Measurements from ENCODE around the gene CPZ. TPM values are rescaled to one million over a fixed set of nuclear protein-coding genes. Genes with fewer than 3 reads are reported as not detected.
A peak's percentile ranks its signal among the peaks of the same experiment; 100 is the strongest.

The CPZ gene
- total RNA-seq, 1 experiment from 2014 or later, result 37.3 TPM

GRCh38 chr4:8580321-8581093 is 12.1 kb upstream of the CPZ start, which contains the start of gene GPR78:
Gene GPR78 (plus strand): TSS chr4:8580392. CDS start chr4:8580983, 591 bp downstream.
- H3K27ac Mint-ChIP-seq, result peak within 1 kb of the TSS in 1 of 3 experiments; percentile 55; a peak in 1 of 7 replicates

More at GRCh38 chr4:8580321-8581093, 12.1 kb upstream of the CPZ start, which contains the start of gene GPR78:
- H3K27me3 Mint-ChIP-seq (ENCODE audit: low read depth), result peaks cover 41% of the 10 kb centered on the region
- peaks cover 43 to 47% of the 10 kb centered on the region in 2 experiments for H3K4me1 Mint-ChIP-seq
- Histone ChIP-seq H3K4me1 (ENCODE audit: insufficient read depth, low read length) (no peaks in the 10 kb centered on the region), H4K5ac (ENCODE audit: insufficient read length, low read depth, low read length) (no peak within 1 kb of the TSS), H3K9ac (ENCODE audit: extremely low read depth, insufficient read length, low read length) (no peak within 1 kb of the TSS), H3T11ph (ENCODE audit: low read length) (no peak within 1 kb of the TSS), H3K23me2 (ENCODE audit: insufficient read length, low read depth, low read length, poor library complexity, severe bottlenecking) (peaks cover 9% of the 10 kb centered on the region), H3K4me2 (ENCODE audit: insufficient read depth, insufficient read length, low read length) (peak within 1 kb of the TSS; percentile 65), H2BK20ac (ENCODE audit: low read depth, low read length, poor library complexity, severe bottlenecking) (no peak within 1 kb of the TSS), H2AFZ (ENCODE audit: low read length) (no peak within 1 kb of the TSS), H4K8ac (replicated peaks; ENCODE audit: insufficient read length, low read depth, low read length) (no peak within 1 kb of the TSS), H3K14ac (ENCODE audit: insufficient read depth, low read length) (no peak within 1 kb of the TSS), H2BK12ac (ENCODE audit: insufficient read length, low read depth, low read length) (no peak within 1 kb of the TSS), H4K91ac (ENCODE audit: insufficient read length, low read depth, low read length) (no peak within 1 kb of the TSS), H3K9me3 (ENCODE audit: control insufficient read depth, low read depth, low read length) (no peaks in the 10 kb centered on the region), H4K20me1 (ENCODE audit: control insufficient read depth, insufficient read depth, insufficient read length) (no peaks in the 10 kb centered on the region), H3K79me2 (ENCODE audit: insufficient read depth, low read length) (no peaks in the 10 kb centered on the region), H3K27ac (ENCODE audit: insufficient read length, low read depth, low read length) (no peak within 1 kb of the TSS), H3K79me1 (ENCODE audit: insufficient read depth, low read depth, low read length, poor library complexity, severe bottlenecking) (no peaks in the 10 kb centered on the region), H3K56ac (ENCODE audit: insufficient read length, low read depth, low read length) (no peak within 1 kb of the TSS), H2BK15ac (ENCODE audit: low read depth, low read length) (no peak within 1 kb of the TSS), H2BK5ac (ENCODE audit: insufficient read length, low read length) (no peak within 1 kb of the TSS), H3K4ac (ENCODE audit: low read depth, low read length) (no peak within 1 kb of the TSS), H3K23ac (ENCODE audit: insufficient read length, low read depth, low read length) (no peak within 1 kb of the TSS), H2BK120ac (ENCODE audit: low read depth, low read length, poor library complexity, severe bottlenecking) (no peak within 1 kb of the TSS), H2AK5ac (ENCODE audit: insufficient read length, low read length) (no peak within 1 kb of the TSS), H3K18ac (ENCODE audit: insufficient read length, low read depth, low read length) (no peak within 1 kb of the TSS), H3K27me3 (ENCODE audit: insufficient read depth, low read length) (peaks cover 9% of the 10 kb centered on the region; the same call in 1 of the 2 replicates)
- WGBS (ENCODE audit: extremely low coverage, insufficient read length, low lambda C conversion rate), result no CpG with 5 or more reads among the region's 63 CpGs
- no peak for TF ChIP-seq CTCF (conservative IDR thresholded peaks at IDR 0.05)
- DNase-seq, result peak; percentile 93
- H3K4me3 Mint-ChIP-seq, result peak within 1 kb of the TSS; percentile 53 to 73
- no peaks in the 10 kb centered on the region; a peak in 1 of 7 replicates for H3K36me3 Mint-ChIP-seq (ENCODE audit: insufficient read depth in 1 of 3, low read depth in 3 of 3)
- no peaks in the 10 kb centered on the region for H3K9me3 Mint-ChIP-seq
